HepG2 (cell line): Measurements from ENCODE around the gene CHST14. TPM values are rescaled to one million over a fixed set of nuclear protein-coding genes. Genes with fewer than 3 reads are reported as not detected.

Source experiments
- CENPT ChIP-seq: sonication (generic); formaldehyde crosslinking; IDR thresholded peaks from 2 replicates; pipeline ENCODE4 v1.8.0; 2022; ENCODE audit warnings: low read depth, mild to moderate bottlenecking, moderate library complexity, missing genetic modification reagents
- EED ChIP-seq: sonication (generic); formaldehyde crosslinking; IDR thresholded peaks from 2 replicates; pipeline ENCODE4 v1.5.0; 2020; ENCODE audit warnings: mild to moderate bottlenecking, missing genetic modification reagents
- ERF ChIP-seq: IDR thresholded peaks from 2 replicates; pipeline ENCODE4 v1.6.1; 2018; ENCODE audit warnings: missing biosample characterization, missing genetic modification reagents
- FLYWCH1 ChIP-seq: sonication (generic); formaldehyde crosslinking; IDR thresholded peaks from 2 replicates; pipeline ENCODE4 v1.8.1; 2023; ENCODE audit warnings: mild to moderate bottlenecking, missing genetic modification reagents
- GLMP ChIP-seq: sonication (generic); formaldehyde crosslinking; IDR thresholded peaks from 2 replicates; pipeline ENCODE4 v1.9.0; 2021; ENCODE audit warnings: missing genetic modification reagents, mild to moderate bottlenecking, borderline replicate concordance
- GTF2F1 ChIP-seq: fragments of 150-350 bp; IDR thresholded peaks from 2 replicates; pipeline ENCODE4 v1.6.1; 2014; ENCODE audit warnings: low read length
- HNF1A ChIP-seq, 2 experiments: sonication (generic) in 1 of 2; formaldehyde crosslinking in 1 of 2; IDR thresholded peaks; 2 replicates each; pipeline versions ENCODE4 v1.4.0 to v1.6.1; 2016 to 2020; ENCODE audit warnings: borderline replicate concordance in 1 of 2, low read depth in 1 of 2, mild to moderate bottlenecking in 1 of 2, missing genetic modification reagents in 1 of 2
- HNRNPK ChIP-seq: fragments of 200-400 bp; formaldehyde crosslinking; IDR thresholded peaks from 2 replicates; pipeline ENCODE4 v1.6.1; 2018; ENCODE audit warnings: low read length, low read depth, moderate library complexity, mild to moderate bottlenecking; ENCODE audit not compliant: poor library complexity, severe bottlenecking
- IKZF4 ChIP-seq: sonication (generic); formaldehyde crosslinking; IDR thresholded peaks from 2 replicates; pipeline ENCODE4 v1.5.1; 2020; ENCODE audit warnings: borderline replicate concordance, mild to moderate bottlenecking, low read depth, missing genetic modification reagents; ENCODE audit errors: not compliant biosample characterization
- MZF1 ChIP-seq: sonication (generic); formaldehyde crosslinking; IDR thresholded peaks from 2 replicates; pipeline ENCODE4 v1.8.1; 2023; ENCODE audit warnings: mild to moderate bottlenecking, missing genetic modification reagents, borderline replicate concordance
- REXO4 ChIP-seq: sonication (generic); formaldehyde crosslinking; IDR thresholded peaks from 2 replicates; pipeline ENCODE4 v1.8.0; 2022; ENCODE audit warnings: missing genetic modification reagents, mild to moderate bottlenecking, borderline replicate concordance
- RFX5 ChIP-seq: IDR thresholded peaks from 2 replicates; pipeline ENCODE4 v1.6.1; 2011; ENCODE audit warnings: low read depth, low read length, improper control_type of control experiment
- STAT5B ChIP-seq: sonication (generic); formaldehyde crosslinking; IDR thresholded peaks from 2 replicates; pipeline ENCODE4 v1.4.0; 2020; ENCODE audit warnings: missing genetic modification reagents
- TCF7 ChIP-seq: sonication (generic); IDR thresholded peaks from 2 replicates; pipeline ENCODE4 v1.6.1; 2016; ENCODE audit warnings: antibody characterized with exemption, low read depth
- ZMYM2 ChIP-seq: sonication (generic); formaldehyde crosslinking; IDR thresholded peaks from 2 replicates; pipeline ENCODE4 v1.8.0; 2022; ENCODE audit warnings: mild to moderate bottlenecking, missing genetic modification reagents
- ZNF446 ChIP-seq: sonication (generic); formaldehyde crosslinking; IDR thresholded peaks from 2 replicates; pipeline ENCODE4 v1.5.0; 2020; ENCODE audit warnings: mild to moderate bottlenecking, missing genetic modification reagents
- ZNF550 ChIP-seq: sonication (generic); formaldehyde crosslinking; IDR thresholded peaks from 2 replicates; pipeline ENCODE4 v1.4.0; 2020; ENCODE audit warnings: mild to moderate bottlenecking, missing genetic modification reagents, borderline replicate concordance
- ZNF713 ChIP-seq: sonication (generic); formaldehyde crosslinking; IDR thresholded peaks from 2 replicates; pipeline ENCODE4 v1.4.0; 2020; ENCODE audit warnings: mild to moderate bottlenecking, missing genetic modification reagents
- ZNF772 ChIP-seq: sonication (generic); formaldehyde crosslinking; IDR thresholded peaks from 2 replicates; pipeline ENCODE4 v1.5.0; 2020; ENCODE audit warnings: mild to moderate bottlenecking, missing genetic modification reagents
- polyA plus RNA-seq, 8 experiments: library from polyadenylated mRNA; depleted of rRNA in 3 of 8; stranded (reverse) in 7 of 8; unstranded in 1 of 8; fragments of >200 nt; fragmentation: Illumina TruSeq in 4 of 8; extraction: Trizol in 4 of 8; gene quantifications; 2 replicates each; pipeline versions ENCODE4 v1.2.1 to v1.2.3, GENCODE V29; 2011 to 2016; ENCODE audit warnings: low read depth in 4 of 8, missing spikeins in 1 of 8, mixed read lengths in 1 of 8; ENCODE audit not compliant: insufficient read depth in 1 of 8
- total RNA-seq, 5 experiments: library from RNA; depleted of rRNA; stranded (reverse); fragments of >200 nt; fragmentation: Illumina TruSeq; extraction: Trizol; gene quantifications; 2 replicates each; pipeline ENCODE4 v1.2.3, GENCODE V29; 2016; ENCODE audit warnings: low read depth in 1 of 5
- TF ChIP-seq, protein P1 (sequence below): sonication (generic); formaldehyde crosslinking; IDR thresholded peaks from 2 replicates; pipeline ENCODE4 v1.5.0; 2020; ENCODE audit warnings: missing genetic modification reagents

CHST14 gene
- total and polyA plus RNA-seq, 2 of the 13 experiments (the other 11 are each of a cell fraction or from before 2014, with no cell fraction given) = 8.9 to 12.4 TPM

- TF ChIP-seq MZF1 (CRISPR knock-in tag) (0 out of 2 replicates have a peak, but pooled peaks have one; percentile 54), GLMP (no peak), ERF (CRISPR knock-in tag) (peak; percentile 76; the same call in 1 of the 2 replicates), ZNF446 (no peak), ZNF713 (CRISPR knock-in tag) (0 out of 2 replicates have a peak, but pooled peaks have one; percentile 10), FLYWCH1 (no peak), ZNF772 (CRISPR knock-in tag) (no peak; the same call in 1 of the 2 replicates), IKZF4 (CRISPR knock-in tag) (peak; percentile 48), CENPT (CRISPR knock-in tag) (no peak), STAT5B (CRISPR knock-in tag) (no peak), EED (CRISPR knock-in tag) (no peak), HNF1A (IDR thresholded peaks at IDR 0.05; ENCODE audit: low read depth) (no peak), HNF1A (CRISPR knock-in tag; IDR thresholded peaks at IDR 0.05; ENCODE audit: borderline replicate concordance) (peak; percentile 70; the same call in 1 of the 2 replicates), RFX5 (no peak), TCF7 (no peak; the same call in 1 of the 2 replicates), GTF2F1 (no peak), HNRNPK (peak; percentile 52), ZMYM2 (CRISPR knock-in tag) (no peak), ZNF550 (CRISPR knock-in tag) (no peak), REXO4 (CRISPR knock-in tag) (no peak)
- TF ChIP-seq, protein P1, sequence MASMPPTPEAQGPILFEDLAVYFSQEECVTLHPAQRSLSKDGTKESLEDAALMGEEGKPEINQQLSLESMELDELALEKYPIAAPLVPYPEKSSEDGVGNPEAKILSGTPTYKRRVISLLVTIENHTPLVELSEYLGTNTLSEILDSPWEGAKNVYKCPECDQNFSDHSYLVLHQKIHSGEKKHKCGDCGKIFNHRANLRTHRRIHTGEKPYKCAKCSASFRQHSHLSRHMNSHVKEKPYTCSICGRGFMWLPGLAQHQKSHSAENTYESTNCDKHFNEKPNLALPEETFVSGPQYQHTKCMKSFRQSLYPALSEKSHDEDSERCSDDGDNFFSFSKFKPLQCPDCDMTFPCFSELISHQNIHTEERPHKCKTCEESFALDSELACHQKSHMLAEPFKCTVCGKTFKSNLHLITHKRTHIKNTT = no peak
Observed at GRCh38 chr15:40511472-40512133, 40.8 kb downstream of the CHST14 start (continued).
